Measurements from ENCODE around the gene SNTG2.

DNA sequence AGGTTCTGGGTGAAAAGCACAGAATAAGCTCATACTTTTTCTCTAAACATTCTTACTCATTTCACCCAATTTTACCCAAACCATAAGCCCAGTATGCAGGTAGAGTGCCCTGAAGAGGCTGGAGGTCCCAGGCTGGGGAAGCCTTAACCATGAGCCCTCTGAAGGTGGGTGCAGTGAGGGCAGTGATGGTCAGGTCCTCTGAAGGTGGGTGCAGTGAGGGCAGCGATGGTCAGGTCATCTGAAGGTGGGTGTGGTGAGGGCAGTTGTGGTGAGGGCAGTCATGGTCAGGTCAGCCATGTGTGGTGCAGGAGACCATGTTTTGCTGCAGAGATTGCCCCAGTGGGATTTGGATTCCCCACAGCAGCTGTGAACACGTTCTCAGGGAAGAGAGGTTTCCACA is 148.8 kb downstream of the SNTG2 start:
- TF ChIP-seq, protein P1, sequence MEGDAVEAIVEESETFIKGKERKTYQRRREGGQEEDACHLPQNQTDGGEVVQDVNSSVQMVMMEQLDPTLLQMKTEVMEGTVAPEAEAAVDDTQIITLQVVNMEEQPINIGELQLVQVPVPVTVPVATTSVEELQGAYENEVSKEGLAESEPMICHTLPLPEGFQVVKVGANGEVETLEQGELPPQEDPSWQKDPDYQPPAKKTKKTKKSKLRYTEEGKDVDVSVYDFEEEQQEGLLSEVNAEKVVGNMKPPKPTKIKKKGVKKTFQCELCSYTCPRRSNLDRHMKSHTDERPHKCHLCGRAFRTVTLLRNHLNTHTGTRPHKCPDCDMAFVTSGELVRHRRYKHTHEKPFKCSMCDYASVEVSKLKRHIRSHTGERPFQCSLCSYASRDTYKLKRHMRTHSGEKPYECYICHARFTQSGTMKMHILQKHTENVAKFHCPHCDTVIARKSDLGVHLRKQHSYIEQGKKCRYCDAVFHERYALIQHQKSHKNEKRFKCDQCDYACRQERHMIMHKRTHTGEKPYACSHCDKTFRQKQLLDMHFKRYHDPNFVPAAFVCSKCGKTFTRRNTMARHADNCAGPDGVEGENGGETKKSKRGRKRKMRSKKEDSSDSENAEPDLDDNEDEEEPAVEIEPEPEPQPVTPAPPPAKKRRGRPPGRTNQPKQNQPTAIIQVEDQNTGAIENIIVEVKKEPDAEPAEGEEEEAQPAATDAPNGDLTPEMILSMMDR (IDR thresholded peaks at IDR 0.05; ENCODE audit: low read depth, low read length, poor library complexity, severe bottlenecking) = no peak
- no peak for TF ChIP-seq EZH2phosphoT487 (IDR thresholded peaks at IDR 0.05; ENCODE audit: borderline replicate concordance, low read length)

All from DOHH2 (cell line).